Tibial nerve (tissue), 4 donors: Measurements from ENCODE around the gene ZNF431.

Experiments
- EP300 ChIP-seq, 2 donors: sonication (generic); formaldehyde crosslinking; IDR thresholded peaks; one replicate each; pipeline ENCODE4 v1.6.1; 2017; ENCODE audit warnings: antibody characterized with exemption in 2 of 2, mild to moderate bottlenecking in 1 of 2
- TF ChIP-seq, protein P1 (sequence below), 5 experiments: fragments of 200-600 bp in 3 of 5; fragments of 450-650 bp in 2 of 5; sonication (generic) in 3 of 5; IDR thresholded peaks; one replicate each; pipeline ENCODE4 v1.5.1; 2016 to 2019; ENCODE audit warnings: antibody characterized with exemption in 5 of 5, mild to moderate bottlenecking in 3 of 5, moderate library complexity in 2 of 5

DNA sequence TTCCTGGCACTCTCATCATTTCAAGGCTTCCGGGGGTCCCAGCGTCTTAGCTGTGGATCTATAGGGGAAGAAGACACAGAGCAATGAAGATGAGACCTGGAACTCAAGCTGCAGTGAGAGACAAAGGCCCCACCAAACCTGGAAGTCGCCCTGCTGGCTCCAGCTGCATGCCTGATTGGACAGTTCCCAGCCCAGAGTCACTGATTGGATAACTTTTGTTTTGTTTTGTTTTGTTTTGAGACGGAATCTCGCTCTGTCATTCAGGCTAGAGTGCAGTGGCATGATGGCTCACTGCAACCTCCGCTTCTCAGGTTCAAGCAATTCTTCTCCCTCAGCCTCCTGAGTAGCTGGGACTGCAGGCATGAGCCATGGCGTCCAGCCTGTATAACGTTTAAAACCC is 6.4 kb upstream of the ZNF431 start:
- TF ChIP-seq EP300 (IDR thresholded peaks at IDR 0.05): no peak
- TF ChIP-seq, protein P1, sequence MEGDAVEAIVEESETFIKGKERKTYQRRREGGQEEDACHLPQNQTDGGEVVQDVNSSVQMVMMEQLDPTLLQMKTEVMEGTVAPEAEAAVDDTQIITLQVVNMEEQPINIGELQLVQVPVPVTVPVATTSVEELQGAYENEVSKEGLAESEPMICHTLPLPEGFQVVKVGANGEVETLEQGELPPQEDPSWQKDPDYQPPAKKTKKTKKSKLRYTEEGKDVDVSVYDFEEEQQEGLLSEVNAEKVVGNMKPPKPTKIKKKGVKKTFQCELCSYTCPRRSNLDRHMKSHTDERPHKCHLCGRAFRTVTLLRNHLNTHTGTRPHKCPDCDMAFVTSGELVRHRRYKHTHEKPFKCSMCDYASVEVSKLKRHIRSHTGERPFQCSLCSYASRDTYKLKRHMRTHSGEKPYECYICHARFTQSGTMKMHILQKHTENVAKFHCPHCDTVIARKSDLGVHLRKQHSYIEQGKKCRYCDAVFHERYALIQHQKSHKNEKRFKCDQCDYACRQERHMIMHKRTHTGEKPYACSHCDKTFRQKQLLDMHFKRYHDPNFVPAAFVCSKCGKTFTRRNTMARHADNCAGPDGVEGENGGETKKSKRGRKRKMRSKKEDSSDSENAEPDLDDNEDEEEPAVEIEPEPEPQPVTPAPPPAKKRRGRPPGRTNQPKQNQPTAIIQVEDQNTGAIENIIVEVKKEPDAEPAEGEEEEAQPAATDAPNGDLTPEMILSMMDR (IDR thresholded peaks at IDR 0.05): no peak
